ENCODE data around the gene PHOSPHO1. TPM values are rescaled to one million over a fixed set of nuclear protein-coding genes. Genes with fewer than 3 reads are reported as not detected.
"Not testable (repeated sequence)": the region's sequence is repeated elsewhere in the genome, so short reads cannot be mapped to it uniquely, and the experiment has no call there.

Gene PHOSPHO1
- total and polyA plus RNA-seq, 2 of the 13 experiments (the other 11 are each of a cell fraction or from before 2014, with no cell fraction given): not detected

DNA sequence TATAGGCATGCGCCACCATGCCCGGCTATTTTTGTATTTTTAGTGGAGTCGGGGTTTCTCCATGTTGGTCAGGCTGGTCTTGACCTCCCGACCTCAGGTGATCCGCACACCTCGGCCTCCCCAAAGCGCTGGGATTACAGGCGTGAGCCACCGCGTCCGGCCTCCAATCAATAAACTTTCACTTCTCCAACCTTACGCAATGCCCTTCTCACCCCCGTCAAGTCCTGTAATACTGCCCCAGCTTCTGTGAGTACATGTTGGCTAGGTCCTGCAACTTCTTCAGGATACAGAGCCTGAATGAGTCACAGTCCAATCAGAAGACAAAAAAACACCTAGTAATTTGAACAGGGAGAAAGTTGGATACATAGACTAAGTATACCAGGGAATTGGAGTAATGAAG, 47.1 kb upstream of the PHOSPHO1 start (continued):
- TF ChIP-seq, protein P1, sequence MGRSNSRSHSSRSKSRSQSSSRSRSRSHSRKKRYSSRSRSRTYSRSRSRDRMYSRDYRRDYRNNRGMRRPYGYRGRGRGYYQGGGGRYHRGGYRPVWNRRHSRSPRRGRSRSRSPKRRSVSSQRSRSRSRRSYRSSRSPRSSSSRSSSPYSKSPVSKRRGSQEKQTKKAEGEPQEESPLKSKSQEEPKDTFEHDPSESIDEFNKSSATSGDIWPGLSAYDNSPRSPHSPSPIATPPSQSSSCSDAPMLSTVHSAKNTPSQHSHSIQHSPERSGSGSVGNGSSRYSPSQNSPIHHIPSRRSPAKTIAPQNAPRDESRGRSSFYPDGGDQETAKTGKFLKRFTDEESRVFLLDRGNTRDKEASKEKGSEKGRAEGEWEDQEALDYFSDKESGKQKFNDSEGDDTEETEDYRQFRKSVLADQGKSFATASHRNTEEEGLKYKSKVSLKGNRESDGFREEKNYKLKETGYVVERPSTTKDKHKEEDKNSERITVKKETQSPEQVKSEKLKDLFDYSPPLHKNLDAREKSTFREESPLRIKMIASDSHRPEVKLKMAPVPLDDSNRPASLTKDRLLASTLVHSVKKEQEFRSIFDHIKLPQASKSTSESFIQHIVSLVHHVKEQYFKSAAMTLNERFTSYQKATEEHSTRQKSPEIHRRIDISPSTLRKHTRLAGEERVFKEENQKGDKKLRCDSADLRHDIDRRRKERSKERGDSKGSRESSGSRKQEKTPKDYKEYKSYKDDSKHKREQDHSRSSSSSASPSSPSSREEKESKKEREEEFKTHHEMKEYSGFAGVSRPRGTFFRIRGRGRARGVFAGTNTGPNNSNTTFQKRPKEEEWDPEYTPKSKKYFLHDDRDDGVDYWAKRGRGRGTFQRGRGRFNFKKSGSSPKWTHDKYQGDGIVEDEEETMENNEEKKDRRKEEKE (IDR thresholded peaks at IDR 0.05): no peak
- TF ChIP-seq SOX6 (IDR thresholded peaks at IDR 0.05): no peak
- TF ChIP-seq SOX6 (CRISPR knock-in tag; IDR thresholded peaks at IDR 0.05): peak; percentile 47; the same call in 1 of the 2 replicates
- TF ChIP-seq RARA (CRISPR knock-in tag; IDR thresholded peaks at IDR 0.05): peak; percentile 71
- peak; percentile 43; the same call in 1 of the 2 replicates for TF ChIP-seq FOSL2 (CRISPR knock-in tag; IDR thresholded peaks at IDR 0.05)
- TF ChIP-seq, protein P2, sequence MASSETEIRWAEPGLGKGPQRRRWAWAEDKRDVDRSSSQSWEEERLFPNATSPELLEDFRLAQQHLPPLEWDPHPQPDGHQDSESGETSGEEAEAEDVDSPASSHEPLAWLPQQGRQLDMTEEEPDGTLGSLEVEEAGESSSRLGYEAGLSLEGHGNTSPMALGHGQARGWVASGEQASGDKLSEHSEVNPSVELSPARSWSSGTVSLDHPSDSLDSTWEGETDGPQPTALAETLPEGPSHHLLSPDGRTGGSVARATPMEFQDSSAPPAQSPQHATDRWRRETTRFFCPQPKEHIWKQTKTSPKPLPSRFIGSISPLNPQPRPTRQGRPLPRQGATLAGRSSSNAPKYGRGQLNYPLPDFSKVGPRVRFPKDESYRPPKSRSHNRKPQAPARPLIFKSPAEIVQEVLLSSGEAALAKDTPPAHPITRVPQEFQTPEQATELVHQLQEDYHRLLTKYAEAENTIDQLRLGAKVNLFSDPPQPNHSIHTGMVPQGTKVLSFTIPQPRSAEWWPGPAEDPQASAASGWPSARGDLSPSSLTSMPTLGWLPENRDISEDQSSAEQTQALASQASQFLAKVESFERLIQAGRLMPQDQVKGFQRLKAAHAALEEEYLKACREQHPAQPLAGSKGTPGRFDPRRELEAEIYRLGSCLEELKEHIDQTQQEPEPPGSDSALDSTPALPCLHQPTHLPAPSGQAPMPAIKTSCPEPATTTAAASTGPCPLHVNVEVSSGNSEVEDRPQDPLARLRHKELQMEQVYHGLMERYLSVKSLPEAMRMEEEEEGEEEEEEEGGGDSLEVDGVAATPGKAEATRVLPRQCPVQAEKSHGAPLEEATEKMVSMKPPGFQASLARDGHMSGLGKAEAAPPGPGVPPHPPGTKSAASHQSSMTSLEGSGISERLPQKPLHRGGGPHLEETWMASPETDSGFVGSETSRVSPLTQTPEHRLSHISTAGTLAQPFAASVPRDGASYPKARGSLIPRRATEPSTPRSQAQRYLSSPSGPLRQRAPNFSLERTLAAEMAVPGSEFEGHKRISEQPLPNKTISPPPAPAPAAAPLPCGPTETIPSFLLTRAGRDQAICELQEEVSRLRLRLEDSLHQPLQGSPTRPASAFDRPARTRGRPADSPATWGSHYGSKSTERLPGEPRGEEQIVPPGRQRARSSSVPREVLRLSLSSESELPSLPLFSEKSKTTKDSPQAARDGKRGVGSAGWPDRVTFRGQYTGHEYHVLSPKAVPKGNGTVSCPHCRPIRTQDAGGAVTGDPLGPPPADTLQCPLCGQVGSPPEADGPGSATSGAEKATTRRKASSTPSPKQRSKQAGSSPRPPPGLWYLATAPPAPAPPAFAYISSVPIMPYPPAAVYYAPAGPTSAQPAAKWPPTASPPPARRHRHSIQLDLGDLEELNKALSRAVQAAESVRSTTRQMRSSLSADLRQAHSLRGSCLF (CRISPR knock-in tag; IDR thresholded peaks at IDR 0.05; ENCODE audit: borderline replicate concordance): no peak
- TF ChIP-seq MAFG (CRISPR knock-in tag; IDR thresholded peaks at IDR 0.05): no peak
- TF ChIP-seq NR2F6 (IDR thresholded peaks at IDR 0.05): peak; percentile 64; the same call in 1 of the 2 replicates
- peak; percentile 84 for TF ChIP-seq NR2F6 (CRISPR knock-in tag; IDR thresholded peaks at IDR 0.05)
- no peak for TF ChIP-seq GABPA (IDR thresholded peaks at IDR 0.05; ENCODE audit: low read depth, low read length)
- no peak for TF ChIP-seq GABPA (CRISPR knock-in tag; IDR thresholded peaks at IDR 0.05; ENCODE audit: low read depth)
- no peak for TF ChIP-seq KLF15 (CRISPR knock-in tag; IDR thresholded peaks at IDR 0.05; ENCODE audit: borderline replicate concordance)
- TF ChIP-seq ZNF350 (CRISPR knock-in tag; IDR thresholded peaks at IDR 0.05; ENCODE audit: borderline replicate concordance, low read depth): no peak
- TF ChIP-seq ZNF619 (CRISPR knock-in tag; IDR thresholded peaks at IDR 0.05): no peak

DNA sequence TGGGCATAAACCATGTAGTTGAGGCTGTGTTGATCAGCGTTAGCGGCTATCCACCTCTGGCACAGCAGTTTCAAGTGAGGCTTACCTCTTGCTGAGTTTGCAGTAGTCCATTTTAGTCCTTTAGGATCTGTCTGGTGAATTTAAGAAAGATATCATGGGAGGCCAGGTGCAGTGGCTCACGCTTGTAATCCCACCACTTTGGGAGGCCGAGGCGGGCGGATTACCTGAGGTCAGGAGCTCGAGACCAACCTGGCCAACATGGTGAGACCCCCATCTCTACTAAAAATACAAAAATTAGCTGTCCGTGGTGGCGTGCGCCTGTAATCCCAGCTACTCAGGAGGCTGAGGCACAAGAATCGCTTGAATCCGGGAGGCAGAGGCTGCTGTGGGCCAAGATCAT, 45.4 kb upstream of the PHOSPHO1 start:
- H4K20me1 ChIP-seq (ENCODE audit: insufficient read depth, low read length); H3K4me3 ChIP-seq (replicated peaks in 1 of 3; ENCODE audit: insufficient read depth in 1 of 3, low read depth in 2 of 3, low read length in 3 of 3); FAIRE-seq; H3K36me3 ChIP-seq (replicated peaks in 1 of 2; ENCODE audit: control insufficient read depth in 1 of 2, insufficient read depth in 2 of 2, low read length in 2 of 2); in situ Hi-C loops (cut with HindIII; ENCODE audit: extremely low pct_ligation_motif_present, low pct_unique_long_range_greater_than_20kb); H3K9ac ChIP-seq (ENCODE audit: insufficient read depth, low read depth, low read length); H3K27ac ChIP-seq (ENCODE audit: extremely low read length, insufficient read depth, low read length); H3K9me3 ChIP-seq (ENCODE audit: low read length); BruUV-seq (replicated peaks); H2AFZ ChIP-seq (ENCODE audit: low read length); H3K27me3 ChIP-seq (ENCODE audit: control insufficient read depth in 1 of 2, insufficient read depth in 2 of 2, low read length in 2 of 2); ATAC-seq; intact Hi-C loops (cut with micrococcal nuclease; ENCODE audit: unreplicated experiment); CTCF ChIA-PET (ENCODE audit: low intra/inter-chr PET ratio, low total read pairs); POLR2A ChIA-PET; DNase-seq (ENCODE audit: low spot score); H3K4me2 ChIP-seq (ENCODE audit: low read depth, low read length); H3K79me2 ChIP-seq (ENCODE audit: insufficient read depth, low read length): not testable (repeated sequence)
- 63% methylated on average over 12 of the region's 12 CpGs for WGBS (ENCODE audit: low lambda C conversion rate)
- H3K4me1 ChIP-seq (ENCODE audit: insufficient read depth, low read length): peaks cover 12% of the 10 kb centered on the region
